ENCODE results near the gene CEP164.

GRCh38 chr11:117461396-117462182 lies 133.9 kb downstream of the CEP164 start:
- TF ChIP-seq, protein P1, sequence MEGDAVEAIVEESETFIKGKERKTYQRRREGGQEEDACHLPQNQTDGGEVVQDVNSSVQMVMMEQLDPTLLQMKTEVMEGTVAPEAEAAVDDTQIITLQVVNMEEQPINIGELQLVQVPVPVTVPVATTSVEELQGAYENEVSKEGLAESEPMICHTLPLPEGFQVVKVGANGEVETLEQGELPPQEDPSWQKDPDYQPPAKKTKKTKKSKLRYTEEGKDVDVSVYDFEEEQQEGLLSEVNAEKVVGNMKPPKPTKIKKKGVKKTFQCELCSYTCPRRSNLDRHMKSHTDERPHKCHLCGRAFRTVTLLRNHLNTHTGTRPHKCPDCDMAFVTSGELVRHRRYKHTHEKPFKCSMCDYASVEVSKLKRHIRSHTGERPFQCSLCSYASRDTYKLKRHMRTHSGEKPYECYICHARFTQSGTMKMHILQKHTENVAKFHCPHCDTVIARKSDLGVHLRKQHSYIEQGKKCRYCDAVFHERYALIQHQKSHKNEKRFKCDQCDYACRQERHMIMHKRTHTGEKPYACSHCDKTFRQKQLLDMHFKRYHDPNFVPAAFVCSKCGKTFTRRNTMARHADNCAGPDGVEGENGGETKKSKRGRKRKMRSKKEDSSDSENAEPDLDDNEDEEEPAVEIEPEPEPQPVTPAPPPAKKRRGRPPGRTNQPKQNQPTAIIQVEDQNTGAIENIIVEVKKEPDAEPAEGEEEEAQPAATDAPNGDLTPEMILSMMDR (IDR thresholded peaks at IDR 0.05) = no peak
- TF ChIP-seq POLR2A (IDR thresholded peaks at IDR 0.05) = no peak

All from thyroid gland (tissue), 4 donors.